Measurements from ENCODE around the gene PCDH9.
A peak's percentile ranks its signal among the peaks of the same experiment; 100 is the strongest.

The PCDH9 gene

GRCh38 chr13:67036699-67037457 lies 193.3 kb downstream of the PCDH9 start:
- H3K9ac ChIP-seq, result no peak overlapping the region
- H3K36me3 ChIP-seq, result no peaks in the 10 kb centered on the region
- no peaks in the 10 kb centered on the region for H4K20me1 ChIP-seq
- H3K4me3 ChIP-seq, result no peak overlapping the region
- H3K27ac ChIP-seq, result no peak overlapping the region
- H3K4me2 ChIP-seq, result no peak overlapping the region
- H3K27me3 ChIP-seq, result no peaks in the 10 kb centered on the region
- no peaks in the 10 kb centered on the region for H3K9me3 ChIP-seq
- 0 out of 2 replicates have a peak, but pooled peaks cover 5% of the 10 kb centered on the region for H3K4me1 ChIP-seq
- no peak for TF ChIP-seq Cebpa-rat (IDR thresholded peaks at IDR 0.05)

- Histone ChIP-seq H3K4me2 (no peak overlapping the region), H3K9me3 (no peaks in the 10 kb centered on the region), H4K20me1 (no peaks in the 10 kb centered on the region), H3K9ac (no peak overlapping the region), H3K4me3 (no peak overlapping the region), H3K36me3 (no peaks in the 10 kb centered on the region), H3K27ac (no peak overlapping the region), H3K27me3 (no peaks in the 10 kb centered on the region), H3K4me1 (no peaks in the 10 kb centered on the region)
- TF ChIP-seq Cebpa-rat (IDR thresholded peaks at IDR 0.05), result no peak
These were observed 197.0 kb downstream of the PCDH9 start for GRCh38 chr13:67033170-67033569.

GRCh38 chr13:67023130-67023876 lies 206.8 kb downstream of the PCDH9 start:
- Histone ChIP-seq H3K4me2 (peak overlapping the region; percentile 66), H3K9me3 (0 out of 2 replicates have a peak, but pooled peaks cover 4% of the 10 kb centered on the region), H3K4me1 (peaks cover 28% of the 10 kb centered on the region), H3K27ac (no peak overlapping the region), H4K20me1 (no peaks in the 10 kb centered on the region), H3K36me3 (no peaks in the 10 kb centered on the region), H3K27me3 (no peaks in the 10 kb centered on the region), H3K9ac (no peak overlapping the region), H3K4me3 (peak overlapping the region; percentile 36)
- TF ChIP-seq Cebpa-rat (IDR thresholded peaks at IDR 0.05), result no peak

GRCh38 chr13:67018775-67019174 lies 211.4 kb downstream of the PCDH9 start:
- H3K36me3 ChIP-seq, result no peaks in the 10 kb centered on the region
- H3K4me1 ChIP-seq, result peaks cover 23% of the 10 kb centered on the region
- H3K4me3 ChIP-seq, result no peak overlapping the region
- no peaks in the 10 kb centered on the region for H3K27me3 ChIP-seq
- no peak overlapping the region for H3K9ac ChIP-seq
- no peak for TF ChIP-seq Cebpa-rat (IDR thresholded peaks at IDR 0.05)
- H3K27ac ChIP-seq, result no peak overlapping the region
- H3K9me3 ChIP-seq, result 0 out of 2 replicates have a peak, but pooled peaks cover 4% of the 10 kb centered on the region
- H4K20me1 ChIP-seq, result no peaks in the 10 kb centered on the region
- peak overlapping the region; percentile 41; the same call in 1 of the 2 replicates for H3K4me2 ChIP-seq

GRCh38 chr13:67017276-67017675 lies 212.9 kb downstream of the PCDH9 start:
- no peaks in the 10 kb centered on the region for H3K27me3 ChIP-seq
- no peak for TF ChIP-seq Cebpa-rat (IDR thresholded peaks at IDR 0.05)
- H3K9me3 ChIP-seq, result 0 out of 2 replicates have a peak, but pooled peaks cover 4% of the 10 kb centered on the region
- H3K4me2 ChIP-seq, result no peak overlapping the region
- H3K36me3 ChIP-seq, result no peaks in the 10 kb centered on the region
- no peaks in the 10 kb centered on the region for H4K20me1 ChIP-seq
- no peak overlapping the region for H3K9ac ChIP-seq
- no peak overlapping the region for H3K27ac ChIP-seq
- peaks cover 10% of the 10 kb centered on the region for H3K4me1 ChIP-seq
- no peak overlapping the region for H3K4me3 ChIP-seq

GRCh38 chr13:67015976-67016600 lies 214.0 kb downstream of the PCDH9 start:
- no peak overlapping the region for H3K4me3 ChIP-seq
- H3K27ac ChIP-seq, result no peak overlapping the region
- no peak overlapping the region for H3K9ac ChIP-seq
- TF ChIP-seq Cebpa-rat (IDR thresholded peaks at IDR 0.05), result no peak
- H4K20me1 ChIP-seq, result no peaks in the 10 kb centered on the region
- H3K4me2 ChIP-seq, result no peak overlapping the region
- no peaks in the 10 kb centered on the region for H3K27me3 ChIP-seq
- H3K9me3 ChIP-seq, result 0 out of 2 replicates have a peak, but pooled peaks cover 4% of the 10 kb centered on the region
- H3K4me1 ChIP-seq, result peaks cover 10% of the 10 kb centered on the region
- no peaks in the 10 kb centered on the region for H3K36me3 ChIP-seq

GRCh38 chr13:67014399-67014798 lies 215.7 kb downstream of the PCDH9 start:
- Histone ChIP-seq H3K36me3 (no peaks in the 10 kb centered on the region), H4K20me1 (no peaks in the 10 kb centered on the region), H3K4me2 (no peak overlapping the region), H3K9ac (no peak overlapping the region), H3K4me1 (peaks cover 10% of the 10 kb centered on the region), H3K9me3 (0 out of 2 replicates have a peak, but pooled peaks cover 1% of the 10 kb centered on the region), H3K27me3 (no peaks in the 10 kb centered on the region), H3K4me3 (no peak overlapping the region), H3K27ac (no peak overlapping the region)
- TF ChIP-seq Cebpa-rat (IDR thresholded peaks at IDR 0.05), result no peak

- no peak overlapping the region for H3K4me2 ChIP-seq
- no peaks in the 10 kb centered on the region for H4K20me1 ChIP-seq
- H3K4me3 ChIP-seq, result no peak overlapping the region
- H3K27ac ChIP-seq, result no peak overlapping the region
- no peak overlapping the region for H3K9ac ChIP-seq
- H3K27me3 ChIP-seq, result no peaks in the 10 kb centered on the region
- H3K36me3 ChIP-seq, result no peaks in the 10 kb centered on the region
- peaks cover 6% of the 10 kb centered on the region for H3K4me1 ChIP-seq
- H3K9me3 ChIP-seq, result no peaks in the 10 kb centered on the region
- TF ChIP-seq Cebpa-rat (IDR thresholded peaks at IDR 0.05), result no peak
These were observed 216.4 kb downstream of the PCDH9 start for GRCh38 chr13:67013709-67014108.

GRCh38 chr13:67008075-67008668 lies 222.0 kb downstream of the PCDH9 start:
- Histone ChIP-seq H3K4me1 (0 out of 2 replicates have a peak, but pooled peaks cover 4% of the 10 kb centered on the region), H3K9ac (no peak overlapping the region), H3K4me2 (no peak overlapping the region), H3K36me3 (no peaks in the 10 kb centered on the region), H3K27ac (no peak overlapping the region), H4K20me1 (no peaks in the 10 kb centered on the region), H3K9me3 (no peaks in the 10 kb centered on the region), H3K4me3 (no peak overlapping the region), H3K27me3 (no peaks in the 10 kb centered on the region)
- TF ChIP-seq Cebpa-rat (IDR thresholded peaks at IDR 0.05), result no peak

Measured in BLaER1 (cell line).